ENCODE measurements around the gene SHFL. TPM values are rescaled to one million over a fixed set of nuclear protein-coding genes. Genes with fewer than 3 reads are reported as not detected.

Gene SHFL
- total RNA-seq, 1 experiment from 2014 or later: 18.5 TPM

DNA sequence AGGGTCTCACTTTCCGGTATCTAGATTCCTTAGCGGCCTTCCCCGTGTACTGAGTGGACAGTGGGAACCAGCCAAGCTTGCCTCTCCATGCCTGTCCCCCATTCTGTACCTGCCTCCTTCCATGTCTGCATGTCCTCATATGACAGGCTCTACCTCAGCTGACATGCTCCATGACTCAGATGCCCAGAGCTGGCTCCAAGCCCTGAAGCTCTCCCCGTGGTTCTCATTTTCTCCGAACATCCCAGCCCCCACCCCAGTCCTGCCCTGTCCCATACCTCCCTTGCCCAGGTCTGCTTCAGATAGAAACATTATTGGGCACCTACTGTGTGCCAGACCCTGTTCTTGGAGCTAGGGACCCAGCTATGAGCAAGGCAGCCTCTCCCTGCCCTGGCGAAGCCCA, 17.1 kb upstream of the SHFL start:
- Histone ChIP-seq H3K9ac (ENCODE audit: low read length) (no peak overlapping the region), H3K4me3 (replicated peaks in 1 of 2; ENCODE audit: low read depth in 1 of 2, low read length in 2 of 2) (no peak overlapping the region), H3K4me1 (ENCODE audit: control insufficient read depth in 1 of 2, insufficient read depth in 2 of 2, low read length in 2 of 2) (peaks cover 0 to 6% of the 10 kb centered on the region in 2 experiments; a peak in 1 of 4 replicates), H3K27ac (ENCODE audit: low read depth, low read length) (no peak overlapping the region), H3K9me2 (ENCODE audit: insufficient read depth) (no peaks in the 10 kb centered on the region), H4K20me1 (ENCODE audit: insufficient read depth) (no peaks in the 10 kb centered on the region), H3K36me3 (ENCODE audit: control insufficient read depth in 1 of 2, insufficient read depth in 2 of 2, low read length in 2 of 2) (no peaks in the 10 kb centered on the region), H3K79me2 (ENCODE audit: insufficient read depth, low read length) (no peaks in the 10 kb centered on the region), H3K9me3 (ENCODE audit: control insufficient read depth in 1 of 2, insufficient read depth in 1 of 2, low read depth in 1 of 2, low read length in 2 of 2) (no peaks in the 10 kb centered on the region), H3K4me2 (ENCODE audit: low read length) (no peak overlapping the region), H2AFZ (ENCODE audit: low read depth, low read length, poor library complexity, severe bottlenecking) (no peak overlapping the region), H3K27me3 (ENCODE audit: insufficient read depth, low read length) (peaks cover 6% of the 10 kb centered on the region; the same call in 1 of the 2 replicates)
- ATAC-seq: no peak
- DNase-seq (ENCODE audit: low read depth, low spot score): no peak
- no TSS peak for BruUV-seq (replicated peaks)
- ChIA-PET POLR2A (interaction anchor here (0.6 to 1.1 kb wide), 2 partner anchors 11 to 43 kb away, joined by 3 read pairs; partner anchors contain the start of gene P2RY11), CTCF (interaction anchor here (1.1 kb wide), 1 partner anchor 30 kb away, joined by 3 read pairs; no protein-coding TSS in a partner anchor), RAD21 (ENCODE audit: low non-redundant PET in 1 of 2, low total read pairs in 2 of 2, uncharacterized antibody in 2 of 2, unreplicated experiment in 2 of 2) (no interaction called here)
- intact Hi-C loops (cut with micrococcal nuclease): no loop called here
- TF ChIP-seq CBX3 (IDR thresholded peaks at IDR 0.05; ENCODE audit: low read depth) (no peak), YY1 (IDR thresholded peaks at IDR 0.05; ENCODE audit: extremely low read depth, insufficient replicate concordance, low read depth, low read length) (no peak), ZNF274 (IDR thresholded peaks at IDR 0.05; ENCODE audit: low read depth, low read length) (no peak), JUND (IDR thresholded peaks at IDR 0.05) (no peak), SIN3A (IDR thresholded peaks at IDR 0.05; ENCODE audit: low read depth) (no peak), EZH2 (IDR thresholded peaks at IDR 0.05) (no peak), TCF7L2 (IDR thresholded peaks at IDR 0.05; ENCODE audit: borderline replicate concordance, extremely low read depth, insufficient read depth, insufficient read length) (no peak), FOSL1 (IDR thresholded peaks at IDR 0.05; ENCODE audit: low read depth) (no peak), SP1 (IDR thresholded peaks at IDR 0.05; ENCODE audit: low read depth) (no peak), EGR1 (IDR thresholded peaks at IDR 0.05; ENCODE audit: low read depth) (no peak), CTCF (IDR thresholded peaks at IDR 0.05 in 2 of 3, conservative IDR thresholded peaks at IDR 0.05 in 1 of 3; ENCODE audit: borderline replicate concordance in 1 of 3, insufficient read depth in 1 of 3, low read depth in 2 of 3, low read length in 2 of 3) (no peak), REST (IDR thresholded peaks at IDR 0.05; ENCODE audit: low read depth) (no peak)
- TF ChIP-seq, protein P1, sequence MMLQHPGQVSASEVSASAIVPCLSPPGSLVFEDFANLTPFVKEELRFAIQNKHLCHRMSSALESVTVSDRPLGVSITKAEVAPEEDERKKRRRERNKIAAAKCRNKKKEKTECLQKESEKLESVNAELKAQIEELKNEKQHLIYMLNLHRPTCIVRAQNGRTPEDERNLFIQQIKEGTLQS (IDR thresholded peaks at IDR 0.05): no peak
- TF ChIP-seq, protein P2, sequence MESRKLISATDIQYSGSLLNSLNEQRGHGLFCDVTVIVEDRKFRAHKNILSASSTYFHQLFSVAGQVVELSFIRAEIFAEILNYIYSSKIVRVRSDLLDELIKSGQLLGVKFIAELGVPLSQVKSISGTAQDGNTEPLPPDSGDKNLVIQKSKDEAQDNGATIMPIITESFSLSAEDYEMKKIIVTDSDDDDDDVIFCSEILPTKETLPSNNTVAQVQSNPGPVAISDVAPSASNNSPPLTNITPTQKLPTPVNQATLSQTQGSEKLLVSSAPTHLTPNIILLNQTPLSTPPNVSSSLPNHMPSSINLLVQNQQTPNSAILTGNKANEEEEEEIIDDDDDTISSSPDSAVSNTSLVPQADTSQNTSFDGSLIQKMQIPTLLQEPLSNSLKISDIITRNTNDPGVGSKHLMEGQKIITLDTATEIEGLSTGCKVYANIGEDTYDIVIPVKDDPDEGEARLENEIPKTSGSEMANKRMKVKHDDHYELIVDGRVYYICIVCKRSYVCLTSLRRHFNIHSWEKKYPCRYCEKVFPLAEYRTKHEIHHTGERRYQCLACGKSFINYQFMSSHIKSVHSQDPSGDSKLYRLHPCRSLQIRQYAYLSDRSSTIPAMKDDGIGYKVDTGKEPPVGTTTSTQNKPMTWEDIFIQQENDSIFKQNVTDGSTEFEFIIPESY (IDR thresholded peaks at IDR 0.05; ENCODE audit: extremely low read depth, insufficient replicate concordance, low read length): no peak
